Measurements from ENCODE around the gene FXYD6.

DNA sequence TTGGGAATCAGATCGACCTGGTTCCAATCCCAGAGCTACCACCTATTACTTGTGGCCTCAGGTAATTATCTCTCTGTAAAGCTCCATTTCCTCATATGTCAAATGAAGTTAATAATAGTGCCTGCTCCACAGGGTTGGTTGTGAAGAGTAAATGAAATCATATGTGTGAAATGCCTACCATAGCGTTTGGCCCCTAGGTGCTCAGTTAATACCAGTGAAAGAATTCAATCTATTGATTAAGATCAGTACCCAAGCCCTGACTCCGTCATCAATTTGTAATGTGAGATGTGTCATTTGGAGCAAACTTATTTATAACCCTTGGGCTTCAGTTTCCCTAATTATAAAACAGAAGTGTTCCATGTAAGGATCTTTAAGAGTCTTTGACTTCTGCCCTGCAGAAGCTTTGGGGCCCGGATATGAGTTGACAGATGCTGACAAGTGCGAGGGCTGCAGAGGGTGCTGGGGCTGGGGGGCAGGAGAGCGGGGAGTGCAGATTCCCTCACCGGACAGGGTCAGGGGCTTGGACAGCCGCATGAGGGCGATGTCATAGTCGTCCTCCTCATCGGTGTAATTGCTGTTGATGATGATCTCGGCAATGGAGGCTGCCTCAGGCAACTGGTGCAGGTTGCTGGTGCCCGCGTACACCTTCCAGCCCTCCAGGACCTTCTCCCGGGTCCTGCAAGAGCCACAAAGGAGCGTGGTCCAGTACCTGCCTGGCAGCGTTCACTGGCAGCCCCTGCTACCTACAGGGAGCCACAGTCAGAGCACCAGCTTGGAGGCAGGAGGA, 31.8 kb upstream of the FXYD6 start:
- no peak for TF ChIP-seq EZH2 (IDR thresholded peaks at IDR 0.05; ENCODE audit: low read length, unreplicated experiment)
- TF ChIP-seq, protein P1, sequence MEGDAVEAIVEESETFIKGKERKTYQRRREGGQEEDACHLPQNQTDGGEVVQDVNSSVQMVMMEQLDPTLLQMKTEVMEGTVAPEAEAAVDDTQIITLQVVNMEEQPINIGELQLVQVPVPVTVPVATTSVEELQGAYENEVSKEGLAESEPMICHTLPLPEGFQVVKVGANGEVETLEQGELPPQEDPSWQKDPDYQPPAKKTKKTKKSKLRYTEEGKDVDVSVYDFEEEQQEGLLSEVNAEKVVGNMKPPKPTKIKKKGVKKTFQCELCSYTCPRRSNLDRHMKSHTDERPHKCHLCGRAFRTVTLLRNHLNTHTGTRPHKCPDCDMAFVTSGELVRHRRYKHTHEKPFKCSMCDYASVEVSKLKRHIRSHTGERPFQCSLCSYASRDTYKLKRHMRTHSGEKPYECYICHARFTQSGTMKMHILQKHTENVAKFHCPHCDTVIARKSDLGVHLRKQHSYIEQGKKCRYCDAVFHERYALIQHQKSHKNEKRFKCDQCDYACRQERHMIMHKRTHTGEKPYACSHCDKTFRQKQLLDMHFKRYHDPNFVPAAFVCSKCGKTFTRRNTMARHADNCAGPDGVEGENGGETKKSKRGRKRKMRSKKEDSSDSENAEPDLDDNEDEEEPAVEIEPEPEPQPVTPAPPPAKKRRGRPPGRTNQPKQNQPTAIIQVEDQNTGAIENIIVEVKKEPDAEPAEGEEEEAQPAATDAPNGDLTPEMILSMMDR (conservative IDR thresholded peaks at IDR 0.05; ENCODE audit: low read depth, low read length): no peak
- TF ChIP-seq EZH2phosphoT487 (IDR thresholded peaks at IDR 0.05; ENCODE audit: borderline replicate concordance, low read length): no peak
